Upper lobe of left lung (tissue), 4 donors: Measurements from ENCODE around the gene DHRS7C.
"Not testable (repeated sequence)": the region's sequence is repeated elsewhere in the genome, so short reads cannot be mapped to it uniquely, and the experiment has no call there.

Experiments used
- POLR2A ChIP-seq, 4 donors: fragments of 450-650 bp; IDR thresholded peaks; one replicate each; pipeline ENCODE4 v1.5.1; 2016 to 2017; ENCODE audit warnings: antibody characterized with exemption in 4 of 4, mild to moderate bottlenecking in 2 of 4
- POLR2AphosphoS5 ChIP-seq, 2 donors: sonication (generic); formaldehyde crosslinking; IDR thresholded peaks; one replicate each; pipeline ENCODE4 v1.5.1; 2017; ENCODE audit warnings: antibody characterized with exemption in 2 of 2
- TF ChIP-seq, protein P1 (sequence below), 6 experiments: fragments of 450-650 bp in 4 of 6; fragments of 200-600 bp in 2 of 6; sonication (generic) in 2 of 6; IDR thresholded peaks; one replicate each; pipeline ENCODE4 v1.5.1; 2016 to 2019; ENCODE audit warnings: antibody characterized with exemption in 6 of 6

DNA sequence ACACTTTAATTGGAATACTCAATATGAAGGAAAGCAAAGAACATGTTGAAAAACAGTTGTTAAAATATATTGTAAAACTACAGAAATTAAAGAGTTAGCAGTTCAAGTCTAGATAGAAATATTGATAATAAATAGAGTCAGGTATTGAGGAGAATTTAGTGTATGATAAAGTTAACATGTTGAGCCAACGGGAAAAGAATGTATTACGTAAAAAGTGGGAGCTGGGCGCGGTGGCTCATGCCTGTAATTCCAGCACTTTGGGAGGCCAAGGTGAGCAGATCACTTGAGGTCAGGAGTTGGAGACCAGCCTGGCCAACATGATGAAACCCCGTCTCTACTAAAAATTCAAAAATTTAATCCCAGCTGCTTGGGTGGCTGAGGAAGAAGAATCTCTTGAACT lies 7.9 kb downstream of the DHRS7C start:
- TF ChIP-seq, protein P1, sequence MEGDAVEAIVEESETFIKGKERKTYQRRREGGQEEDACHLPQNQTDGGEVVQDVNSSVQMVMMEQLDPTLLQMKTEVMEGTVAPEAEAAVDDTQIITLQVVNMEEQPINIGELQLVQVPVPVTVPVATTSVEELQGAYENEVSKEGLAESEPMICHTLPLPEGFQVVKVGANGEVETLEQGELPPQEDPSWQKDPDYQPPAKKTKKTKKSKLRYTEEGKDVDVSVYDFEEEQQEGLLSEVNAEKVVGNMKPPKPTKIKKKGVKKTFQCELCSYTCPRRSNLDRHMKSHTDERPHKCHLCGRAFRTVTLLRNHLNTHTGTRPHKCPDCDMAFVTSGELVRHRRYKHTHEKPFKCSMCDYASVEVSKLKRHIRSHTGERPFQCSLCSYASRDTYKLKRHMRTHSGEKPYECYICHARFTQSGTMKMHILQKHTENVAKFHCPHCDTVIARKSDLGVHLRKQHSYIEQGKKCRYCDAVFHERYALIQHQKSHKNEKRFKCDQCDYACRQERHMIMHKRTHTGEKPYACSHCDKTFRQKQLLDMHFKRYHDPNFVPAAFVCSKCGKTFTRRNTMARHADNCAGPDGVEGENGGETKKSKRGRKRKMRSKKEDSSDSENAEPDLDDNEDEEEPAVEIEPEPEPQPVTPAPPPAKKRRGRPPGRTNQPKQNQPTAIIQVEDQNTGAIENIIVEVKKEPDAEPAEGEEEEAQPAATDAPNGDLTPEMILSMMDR (IDR thresholded peaks at IDR 0.05): not testable (repeated sequence)
- TF ChIP-seq POLR2A, POLR2AphosphoS5 (IDR thresholded peaks at IDR 0.05): not testable (repeated sequence)
